HFFc6 (cell line): ENCODE measurements around the gene YPEL1. TPM values are rescaled to one million over a fixed set of nuclear protein-coding genes. Genes with fewer than 3 reads are reported as not detected.

Experiments used
- DNase-seq: peaks from one replicate; pipeline ENCODE4 v3.0.0-alpha.2; 2018
- H3K27ac Mint-ChIP-seq: 2 replicates; pipeline ENCODE4 v1.8.0; 2020; ENCODE audit warnings: mild to moderate bottlenecking, mixed read lengths
- H3K27me3 Mint-ChIP-seq: 2 replicates; pipeline ENCODE4 v1.8.0; 2021; ENCODE audit warnings: mild to moderate bottlenecking, moderate library complexity, mixed read lengths; ENCODE audit not compliant: insufficient read depth
- H3K36me3 Mint-ChIP-seq: 2 replicates; pipeline ENCODE4 v1.8.0; 2021; ENCODE audit warnings: low read depth, mixed read lengths
- H3K4me1 Mint-ChIP-seq: 2 replicates; pipeline ENCODE4 v1.8.0; 2020; ENCODE audit warnings: low read depth, mixed read lengths
- H3K4me3 Mint-ChIP-seq: 2 replicates; pipeline ENCODE4 v1.8.0; 2020; ENCODE audit warnings: mild to moderate bottlenecking, moderate library complexity, mixed read lengths
- H3K9me3 Mint-ChIP-seq: 2 replicates; pipeline ENCODE4 v1.8.0; 2020; ENCODE audit warnings: mild to moderate bottlenecking, mixed read lengths
- CTCF ChIP-seq: fragments of 200-600 bp; sonication (generic); IDR thresholded peaks from 2 replicates; pipeline ENCODE4 v1.5.0; 2021; ENCODE audit warnings: antibody characterized with exemption, mild to moderate bottlenecking
- total RNA-seq, 6 experiments: library from RNA; stranded (reverse); fragmentation: NEBNext Ultra II Directional; extraction: Animal tissue kit (Norgen Biotek cat#: 25700); gene quantifications; 2 replicates in 1 of 6; 3 replicates in 5 of 6; pipeline ENCODE4 v1.2.3, GENCODE V29; 2021

The YPEL1 gene
- total RNA-seq, 6 experiments from 2014 or later = 0.17 to 0.38 (median 0.20) TPM; not detected in 1

- Mint-ChIP-seq H3K4me1 (peaks cover 17% of the 10 kb centered on the region), H3K27ac (no peak overlapping the region), H3K27me3 (no peaks in the 10 kb centered on the region; the same call in 1 of the 2 replicates), H3K36me3 (no peaks in the 10 kb centered on the region), H3K4me3 (no peak overlapping the region), H3K9me3 (no peaks in the 10 kb centered on the region)
- DNase-seq = no peak
- TF ChIP-seq CTCF = no peak
These were observed 32.6 kb downstream of the YPEL1 start for GRCh38 chr22:21702700-21703683.

- Mint-ChIP-seq H3K4me1 (peaks cover 20% of the 10 kb centered on the region), H3K4me3 (no peak overlapping the region), H3K36me3 (no peaks in the 10 kb centered on the region), H3K27me3 (no peaks in the 10 kb centered on the region; the same call in 1 of the 2 replicates), H3K27ac (no peak overlapping the region), H3K9me3 (no peaks in the 10 kb centered on the region)
- no peak for DNase-seq
- TF ChIP-seq CTCF = no peak
These were observed 33.5 kb downstream of the YPEL1 start for GRCh38 chr22:21702094-21702493.

GRCh38 chr22:21701384-21701971 lies 34.1 kb downstream of the YPEL1 start:
- Mint-ChIP-seq H3K9me3 (no peaks in the 10 kb centered on the region), H3K4me1 (peaks cover 23% of the 10 kb centered on the region), H3K27me3 (no peaks in the 10 kb centered on the region; the same call in 1 of the 2 replicates), H3K36me3 (no peaks in the 10 kb centered on the region), H3K4me3 (no peak overlapping the region), H3K27ac (no peak overlapping the region)
- no peak for DNase-seq
- TF ChIP-seq CTCF = no peak

- H3K36me3 Mint-ChIP-seq = no peaks in the 10 kb centered on the region
- no peaks in the 10 kb centered on the region; the same call in 1 of the 2 replicates for H3K27me3 Mint-ChIP-seq
These were observed 34.8 kb downstream of the YPEL1 start for GRCh38 chr22:21700822-21701221.

GRCh38 chr22:21699643-21700042 lies 36.0 kb downstream of the YPEL1 start:
- no peak for DNase-seq
- Mint-ChIP-seq H3K27me3 (no peaks in the 10 kb centered on the region; the same call in 1 of the 2 replicates), H3K4me3 (no peak overlapping the region), H3K27ac (no peak overlapping the region), H3K36me3 (no peaks in the 10 kb centered on the region), H3K9me3 (no peaks in the 10 kb centered on the region), H3K4me1 (peaks cover 23% of the 10 kb centered on the region)
- TF ChIP-seq CTCF = no peak

More at GRCh38 chr22:21700822-21701221, 34.8 kb downstream of the YPEL1 start:
- TF ChIP-seq CTCF = no peak
- Mint-ChIP-seq H3K4me3 (no peak overlapping the region), H3K4me1 (peaks cover 23% of the 10 kb centered on the region), H3K27ac (no peak overlapping the region), H3K9me3 (no peaks in the 10 kb centered on the region)
- DNase-seq = no peak
